GM23338 (cell line): ENCODE results near the gene ZFHX2.

Experiments used
- CREB1 ChIP-seq: fragments of 250-450 bp; sonication (Bioruptor Pico); IDR thresholded peaks from 2 replicates; pipeline ENCODE4 v1.5.0; 2020; ENCODE audit warnings: low read depth, mild to moderate bottlenecking, moderate library complexity
- CTCF ChIP-seq, 2 experiments: fragments of 200-600 bp in 1 of 2; sonication (generic) in 1 of 2; conservative IDR thresholded peaks; 2 replicates each; pipeline versions ENCODE4 v1.5.1 to v1.6.1; 2016 to 2017; ENCODE audit warnings: antibody characterized with exemption in 2 of 2, low read depth in 2 of 2, mild to moderate bottlenecking in 2 of 2, moderate library complexity in 1 of 2
- EZH2 ChIP-seq: fragments of 200-600 bp; sonication (generic); IDR thresholded peaks from one replicate; pipeline ENCODE4 v1.8.0; 2017; ENCODE audit warnings: antibody characterized with exemption, mild to moderate bottlenecking, low read depth; ENCODE audit not compliant: unreplicated experiment
- REST ChIP-seq: IDR thresholded peaks from one replicate; pipeline ENCODE4 v1.6.1; 2018; ENCODE audit warnings: antibody characterized with exemption; ENCODE audit not compliant: unreplicated experiment
- STAT1 ChIP-seq: IDR thresholded peaks from one replicate; pipeline ENCODE4 v1.6.1; 2016; ENCODE audit warnings: antibody characterized with exemption; ENCODE audit not compliant: unreplicated experiment

- TF ChIP-seq CTCF (conservative IDR thresholded peaks at IDR 0.05; ENCODE audit: low read depth in 2 of 2) (no peak), EZH2 (no peak), REST (no peak), STAT1 (no peak), CREB1 (CRISPR knock-in tag) (no peak)
Measured at GRCh38 chr14:23579311-23579630, 27.7 kb upstream of the ZFHX2 start.
